Liver (tissue), 9 donors: ENCODE data around the gene TBC1D1. TPM values are rescaled to one million over a fixed set of nuclear protein-coding genes. Genes with fewer than 3 reads are reported as not detected.

Source experiments
- DNase-seq: peaks from one replicate; pipeline ENCODE4 v3.0.0-alpha.2; 2017; ENCODE audit warnings: low spot score
- H3K27ac ChIP-seq, 2 donors: one replicate each; pipeline ENCODE4 v1.7.0; 2013; ENCODE audit warnings: inconsistent platforms in 2 of 2, low read length in 2 of 2, control low read depth in 1 of 2, low read depth in 1 of 2, mild to moderate bottlenecking in 1 of 2
- H3K27me3 ChIP-seq, 4 donors: one replicate each; pipeline versions ENCODE4 v1.6.1 to v1.7.0; 2013; ENCODE audit warnings: low read length in 3 of 4, inconsistent platforms in 1 of 4, mild to moderate bottlenecking in 1 of 4, moderate library complexity in 1 of 4; ENCODE audit not compliant: control insufficient read depth in 4 of 4, insufficient read depth in 4 of 4
- H3K36me3 ChIP-seq, 4 donors: one replicate each; pipeline versions ENCODE4 v1.6.1 to v1.7.0; 2013; ENCODE audit warnings: low read length in 3 of 4, mild to moderate bottlenecking in 3 of 4, low read depth in 1 of 4, moderate library complexity in 1 of 4; ENCODE audit not compliant: control insufficient read depth in 4 of 4, insufficient read depth in 3 of 4
- H3K4me1 ChIP-seq, 4 donors: one replicate each; pipeline versions ENCODE4 v1.6.1 to v1.7.0; 2013; ENCODE audit warnings: low read length in 3 of 4, mild to moderate bottlenecking in 3 of 4, moderate library complexity in 1 of 4; ENCODE audit not compliant: control insufficient read depth in 4 of 4, insufficient read depth in 4 of 4
- H3K4me3 ChIP-seq, 3 donors: one replicate each; pipeline versions ENCODE4 v1.6.1 to v1.7.0; 2013; ENCODE audit warnings: low read length in 3 of 3, control low read depth in 1 of 3, low read depth in 1 of 3, mild to moderate bottlenecking in 1 of 3
- H3K9ac ChIP-seq, 2 donors: one replicate each; pipeline ENCODE4 v1.7.0; 2013; ENCODE audit warnings: low read length in 2 of 2, mild to moderate bottlenecking in 2 of 2, moderate library complexity in 2 of 2, control low read depth in 1 of 2, low read depth in 1 of 2
- H3K9me3 ChIP-seq, 4 donors: one replicate each; pipeline versions ENCODE4 v1.6.1 to v1.7.0; 2013; ENCODE audit warnings: low read length in 3 of 4; ENCODE audit not compliant: control insufficient read depth in 4 of 4
- ATF3 ChIP-seq: IDR thresholded peaks from 2 replicates; pipeline ENCODE4 v1.6.1; 2016; ENCODE audit warnings: antibody characterized with exemption
- EGR1 ChIP-seq, 2 donors: IDR thresholded peaks; 2 replicates each; pipeline ENCODE4 v1.6.1; 2016 to 2018; ENCODE audit warnings: antibody characterized with exemption in 2 of 2, low read depth in 2 of 2
- FOXA1 ChIP-seq: IDR thresholded peaks from 2 replicates; pipeline ENCODE4 v1.6.1; 2016; ENCODE audit warnings: antibody characterized with exemption
- FOXA2 ChIP-seq: IDR thresholded peaks from 2 replicates; pipeline ENCODE4 v1.6.1; 2016; ENCODE audit warnings: antibody characterized with exemption
- GABPA ChIP-seq, 2 donors: IDR thresholded peaks in 1 of 2; conservative IDR thresholded peaks in 1 of 2; 2 replicates each; pipeline ENCODE4 v1.6.1; 2016; ENCODE audit warnings: antibody characterized with exemption in 2 of 2, mild to moderate bottlenecking in 1 of 2, moderate library complexity in 1 of 2
- HNF4A ChIP-seq, 2 donors: conservative IDR thresholded peaks; 2 replicates each; pipeline ENCODE4 v1.6.1; 2016; ENCODE audit warnings: antibody characterized with exemption in 2 of 2, mild to moderate bottlenecking in 2 of 2
- HNF4G ChIP-seq: IDR thresholded peaks from 2 replicates; pipeline ENCODE4 v1.6.1; 2016; ENCODE audit warnings: antibody characterized with exemption
- JUND ChIP-seq, 2 donors: IDR thresholded peaks; 2 replicates each; pipeline ENCODE4 v1.6.1; 2016; ENCODE audit warnings: antibody characterized with exemption in 2 of 2
- NR2F2 ChIP-seq: IDR thresholded peaks from 2 replicates; pipeline ENCODE4 v1.6.1; 2016; ENCODE audit warnings: antibody characterized with exemption
- RAD21 ChIP-seq, 2 donors: IDR thresholded peaks; 2 replicates each; pipeline ENCODE4 v1.6.1; 2016; ENCODE audit warnings: antibody characterized with exemption in 2 of 2, mild to moderate bottlenecking in 2 of 2
- RXRA ChIP-seq, 2 donors: IDR thresholded peaks; 2 replicates each; pipeline ENCODE4 v1.6.1; 2017 to 2018; ENCODE audit warnings: antibody characterized with exemption in 2 of 2, mild to moderate bottlenecking in 1 of 2
- SP1 ChIP-seq: IDR thresholded peaks from 2 replicates; pipeline ENCODE4 v1.6.1; 2018; ENCODE audit warnings: antibody characterized with exemption, mild to moderate bottlenecking
- TAF1 ChIP-seq: conservative IDR thresholded peaks from 2 replicates; pipeline ENCODE4 v1.6.1; 2016; ENCODE audit warnings: antibody characterized with exemption, mild to moderate bottlenecking
- YY1 ChIP-seq: IDR thresholded peaks from 2 replicates; pipeline ENCODE4 v1.6.1; 2016; ENCODE audit warnings: antibody characterized with exemption, mild to moderate bottlenecking
- ZBTB33 ChIP-seq: IDR thresholded peaks from 2 replicates; pipeline ENCODE4 v1.6.1; 2016; ENCODE audit warnings: antibody characterized with exemption
- WGBS: extraction: QIAGEN DNeasy Blood & Tissue Kit; methylation state at CpG from one replicate; pipeline ENCODE4 v1.1.7; 2013; 5-methylcytosine and 5-hydroxymethylcytosine counted together
- polyA plus RNA-seq, 2 donors: library from polyadenylated mRNA; stranded (reverse) in 1 of 2; unstranded in 1 of 2; fragments of 200-250 nt in 1 of 2; fragments of >200 nt in 1 of 2; fragmentation: Nextera tagmentation in 1 of 2; extraction: Ambion mirVana in 1 of 2; gene quantifications; one replicate each; pipeline versions ENCODE4 v1.2.1 to v1.2.3, GENCODE V29; 2013 to 2015
- total RNA-seq, 2 donors: library from RNA; depleted of rRNA; stranded (reverse); fragments of >200 nt; gene quantifications; one replicate each; pipeline ENCODE4 v1.2.3, GENCODE V29; 2014
- TF ChIP-seq, protein P1 (sequence below): fragments of 150-350 bp; IDR thresholded peaks from 2 replicates; pipeline ENCODE4 v1.5.1; 2017; ENCODE audit warnings: improper control_type of control experiment, low read depth, low read length; ENCODE audit not compliant: missing input control
- TF ChIP-seq, protein P2 (sequence below): IDR thresholded peaks from 2 replicates; pipeline ENCODE4 v1.6.1; 2016; ENCODE audit warnings: antibody characterized with exemption
- TF ChIP-seq, protein P3 (sequence below): IDR thresholded peaks from 2 replicates; pipeline ENCODE4 v1.6.1; 2016; ENCODE audit warnings: antibody characterized with exemption, mild to moderate bottlenecking
- donor health status: healthy.
- donor health status: healthy.
- donor health status: healthy.
- donor health status: healthy.
- donor health status: healthy.

The TBC1D1 gene
- total and polyA plus RNA-seq, 4 donors: 15.6 to 41.4 (median 20.9) TPM

GRCh38 chr4:38040619-38041018 is 149.7 kb downstream of the TBC1D1 start:
- H3K9me3 ChIP-seq: no peaks in the 10 kb centered on the region
- H3K36me3 ChIP-seq: peaks cover 0 to 25% (median 12%) of the 10 kb centered on the region in 4 donors
- no peaks in the 10 kb centered on the region for H3K4me1 ChIP-seq
- no peak overlapping the region for H3K4me3 ChIP-seq
- 87% methylated on average over 7 of the region's 7 CpGs for WGBS
- no peak overlapping the region for H3K9ac ChIP-seq
- no peak for DNase-seq
- no peaks in the 10 kb centered on the region for H3K27me3 ChIP-seq
- H3K27ac ChIP-seq: no peak overlapping the region
- TF ChIP-seq GABPA (IDR thresholded peaks at IDR 0.05 in 1 of 2, conservative IDR thresholded peaks at IDR 0.05 in 1 of 2): no peak
- TF ChIP-seq ATF3: no peak
- TF ChIP-seq ZBTB33: no peak
- TF ChIP-seq RAD21 (IDR thresholded peaks at IDR 0.05): no peak
- no peak for TF ChIP-seq EGR1 (IDR thresholded peaks at IDR 0.05; ENCODE audit: low read depth in 2 of 2)
- TF ChIP-seq, protein P1, sequence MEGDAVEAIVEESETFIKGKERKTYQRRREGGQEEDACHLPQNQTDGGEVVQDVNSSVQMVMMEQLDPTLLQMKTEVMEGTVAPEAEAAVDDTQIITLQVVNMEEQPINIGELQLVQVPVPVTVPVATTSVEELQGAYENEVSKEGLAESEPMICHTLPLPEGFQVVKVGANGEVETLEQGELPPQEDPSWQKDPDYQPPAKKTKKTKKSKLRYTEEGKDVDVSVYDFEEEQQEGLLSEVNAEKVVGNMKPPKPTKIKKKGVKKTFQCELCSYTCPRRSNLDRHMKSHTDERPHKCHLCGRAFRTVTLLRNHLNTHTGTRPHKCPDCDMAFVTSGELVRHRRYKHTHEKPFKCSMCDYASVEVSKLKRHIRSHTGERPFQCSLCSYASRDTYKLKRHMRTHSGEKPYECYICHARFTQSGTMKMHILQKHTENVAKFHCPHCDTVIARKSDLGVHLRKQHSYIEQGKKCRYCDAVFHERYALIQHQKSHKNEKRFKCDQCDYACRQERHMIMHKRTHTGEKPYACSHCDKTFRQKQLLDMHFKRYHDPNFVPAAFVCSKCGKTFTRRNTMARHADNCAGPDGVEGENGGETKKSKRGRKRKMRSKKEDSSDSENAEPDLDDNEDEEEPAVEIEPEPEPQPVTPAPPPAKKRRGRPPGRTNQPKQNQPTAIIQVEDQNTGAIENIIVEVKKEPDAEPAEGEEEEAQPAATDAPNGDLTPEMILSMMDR: no peak
- TF ChIP-seq NR2F2: no peak
- no peak for TF ChIP-seq YY1
- TF ChIP-seq FOXA1: no peak
- TF ChIP-seq TAF1: no peak
- no peak for TF ChIP-seq HNF4G
- TF ChIP-seq, protein P2, sequence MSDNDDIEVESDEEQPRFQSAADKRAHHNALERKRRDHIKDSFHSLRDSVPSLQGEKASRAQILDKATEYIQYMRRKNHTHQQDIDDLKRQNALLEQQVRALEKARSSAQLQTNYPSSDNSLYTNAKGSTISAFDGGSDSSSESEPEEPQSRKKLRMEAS: no peak
- TF ChIP-seq HNF4A (conservative IDR thresholded peaks at IDR 0.05): no peak
- TF ChIP-seq, protein P3, sequence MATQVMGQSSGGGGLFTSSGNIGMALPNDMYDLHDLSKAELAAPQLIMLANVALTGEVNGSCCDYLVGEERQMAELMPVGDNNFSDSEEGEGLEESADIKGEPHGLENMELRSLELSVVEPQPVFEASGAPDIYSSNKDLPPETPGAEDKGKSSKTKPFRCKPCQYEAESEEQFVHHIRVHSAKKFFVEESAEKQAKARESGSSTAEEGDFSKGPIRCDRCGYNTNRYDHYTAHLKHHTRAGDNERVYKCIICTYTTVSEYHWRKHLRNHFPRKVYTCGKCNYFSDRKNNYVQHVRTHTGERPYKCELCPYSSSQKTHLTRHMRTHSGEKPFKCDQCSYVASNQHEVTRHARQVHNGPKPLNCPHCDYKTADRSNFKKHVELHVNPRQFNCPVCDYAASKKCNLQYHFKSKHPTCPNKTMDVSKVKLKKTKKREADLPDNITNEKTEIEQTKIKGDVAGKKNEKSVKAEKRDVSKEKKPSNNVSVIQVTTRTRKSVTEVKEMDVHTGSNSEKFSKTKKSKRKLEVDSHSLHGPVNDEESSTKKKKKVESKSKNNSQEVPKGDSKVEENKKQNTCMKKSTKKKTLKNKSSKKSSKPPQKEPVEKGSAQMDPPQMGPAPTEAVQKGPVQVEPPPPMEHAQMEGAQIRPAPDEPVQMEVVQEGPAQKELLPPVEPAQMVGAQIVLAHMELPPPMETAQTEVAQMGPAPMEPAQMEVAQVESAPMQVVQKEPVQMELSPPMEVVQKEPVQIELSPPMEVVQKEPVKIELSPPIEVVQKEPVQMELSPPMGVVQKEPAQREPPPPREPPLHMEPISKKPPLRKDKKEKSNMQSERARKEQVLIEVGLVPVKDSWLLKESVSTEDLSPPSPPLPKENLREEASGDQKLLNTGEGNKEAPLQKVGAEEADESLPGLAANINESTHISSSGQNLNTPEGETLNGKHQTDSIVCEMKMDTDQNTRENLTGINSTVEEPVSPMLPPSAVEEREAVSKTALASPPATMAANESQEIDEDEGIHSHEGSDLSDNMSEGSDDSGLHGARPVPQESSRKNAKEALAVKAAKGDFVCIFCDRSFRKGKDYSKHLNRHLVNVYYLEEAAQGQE: no peak
- TF ChIP-seq JUND (IDR thresholded peaks at IDR 0.05): no peak
- TF ChIP-seq RXRA (IDR thresholded peaks at IDR 0.05): no peak
- no peak for TF ChIP-seq FOXA2
- no peak for TF ChIP-seq SP1
